Stimulated activated naive CD8-positive, alpha-beta T cell treated with anti-CD3 and anti-CD28 coated beads, Interleukin-15, amount 100 ng/mL, for 72 hours (primary cell): ENCODE measurements around the gene KDM5C.

Experiments
- ATAC-seq: fragments of 150-1000 bp; cut with Tn5 transposase; 2 replicates; pipeline ENCODE4 v1.10.0; 2021; ENCODE audit warnings: mild to moderate bottlenecking, moderate library complexity
- DNase-seq, 2 donors: peaks; one replicate each; pipeline ENCODE4 v3.0.0; 2021 to 2022
- H3K27ac Mint-ChIP-seq, 2 donors: one replicate each; pipeline ENCODE4 v1.8.0; 2022; ENCODE audit warnings: mild to moderate bottlenecking in 2 of 2, mixed read lengths in 2 of 2, moderate library complexity in 2 of 2
- H3K27me3 Mint-ChIP-seq: one replicate; pipeline ENCODE4 v1.8.0; 2022; ENCODE audit warnings: mixed read lengths
- H3K4me1 Mint-ChIP-seq: one replicate; pipeline ENCODE4 v1.8.0; 2022; ENCODE audit warnings: mild to moderate bottlenecking, mixed read lengths
- H3K4me3 Mint-ChIP-seq, 2 donors: one replicate each; pipeline ENCODE4 v1.8.0; 2022; ENCODE audit warnings: mild to moderate bottlenecking in 2 of 2, mixed read lengths in 2 of 2, moderate library complexity in 1 of 2
- H3K9me3 Mint-ChIP-seq, 2 donors: one replicate each; pipeline ENCODE4 v1.8.0; 2022; ENCODE audit warnings: mixed read lengths in 2 of 2

KDM5C gene

DNA sequence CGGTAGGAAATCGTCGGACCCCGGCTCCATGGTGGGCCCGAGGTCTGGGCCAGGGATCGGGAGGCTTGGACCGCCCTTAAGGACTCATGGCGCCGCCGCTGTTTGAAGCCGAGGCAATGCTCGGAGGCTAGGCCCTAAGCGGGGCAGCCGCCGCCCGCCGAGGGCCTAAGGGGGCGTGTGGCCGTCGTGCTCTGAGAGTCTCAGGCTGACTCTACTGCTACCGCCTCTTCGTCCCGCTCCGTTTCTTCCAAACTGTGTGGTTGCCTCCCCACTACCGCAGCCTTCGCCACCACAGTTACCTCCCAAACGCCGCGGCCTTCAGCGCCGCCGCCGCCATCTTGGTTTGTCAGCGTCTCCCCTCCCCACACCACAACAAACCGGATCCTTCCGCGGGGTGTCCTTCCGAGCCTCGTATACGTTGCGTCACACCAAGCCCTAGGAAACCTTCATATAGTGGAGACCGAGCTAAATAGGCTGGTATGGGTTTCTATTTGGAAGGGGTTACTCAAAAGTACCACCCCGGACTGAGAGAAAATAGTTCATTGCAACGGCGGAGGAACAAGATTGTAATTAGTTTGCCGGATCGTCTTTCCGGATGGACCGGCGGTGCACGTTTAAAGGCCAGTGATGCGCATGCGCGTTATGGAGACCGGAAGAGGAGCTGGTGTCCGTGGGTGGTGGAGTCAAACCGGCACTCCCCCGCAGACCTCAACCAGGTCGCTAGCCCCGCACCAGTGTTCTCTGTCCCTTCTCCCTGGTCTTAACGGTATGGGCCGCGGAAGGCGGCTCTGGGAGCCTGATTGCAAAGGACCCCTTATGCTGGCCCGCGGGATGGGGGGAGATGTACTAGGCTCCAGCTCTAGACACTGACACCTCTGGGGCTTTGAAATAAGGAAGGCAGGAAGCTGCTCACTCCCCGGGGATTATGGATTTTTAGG lies at the start of gene KDM5C:
TSS of gene KDM5C (minus strand) at position 348 of the 938 bp plus-strand sequence. CDS start at position 30, 318 bp downstream.
- peak within 1 kb of the TSS; percentile 91 to 95 for H3K4me3 Mint-ChIP-seq
- no peaks in the 10 kb centered on the region for H3K9me3 Mint-ChIP-seq
- H3K27ac Mint-ChIP-seq = peak within 1 kb of the TSS; percentile 100
- H3K4me1 Mint-ChIP-seq = peaks cover 35% of the 10 kb centered on the region
- no peaks in the 10 kb centered on the region for H3K27me3 Mint-ChIP-seq
- DNase-seq = peak; percentile 82 to 90
- ATAC-seq = peak; percentile 83

DNA sequence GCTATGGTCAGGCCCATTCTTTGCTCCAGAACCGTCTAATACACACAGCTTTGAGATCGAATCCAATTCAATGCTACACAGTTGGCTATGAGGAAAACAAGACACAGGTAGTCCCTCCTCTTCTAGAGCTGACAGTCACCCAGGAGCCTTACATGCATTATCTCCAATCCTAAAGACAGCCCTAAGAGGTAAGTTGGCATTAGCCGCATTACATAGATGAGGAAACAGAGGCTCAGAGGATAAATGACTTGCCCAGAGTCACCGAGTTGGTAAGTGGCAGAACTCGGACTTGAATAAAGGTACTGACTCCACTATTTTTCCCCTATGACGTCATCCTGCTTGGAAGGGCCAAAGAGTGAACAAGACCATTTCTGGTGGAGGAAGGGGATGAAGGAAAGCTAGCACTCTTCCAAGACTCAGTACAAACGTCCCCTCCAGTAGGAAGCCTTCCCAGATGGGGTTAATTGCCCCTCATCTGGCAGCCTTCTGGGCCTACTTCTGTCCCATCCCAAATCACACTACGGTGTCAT lies 47.9 kb upstream of the KDM5C start:
- H3K27me3 Mint-ChIP-seq = no peaks in the 10 kb centered on the region
- DNase-seq = no peak

DNA sequence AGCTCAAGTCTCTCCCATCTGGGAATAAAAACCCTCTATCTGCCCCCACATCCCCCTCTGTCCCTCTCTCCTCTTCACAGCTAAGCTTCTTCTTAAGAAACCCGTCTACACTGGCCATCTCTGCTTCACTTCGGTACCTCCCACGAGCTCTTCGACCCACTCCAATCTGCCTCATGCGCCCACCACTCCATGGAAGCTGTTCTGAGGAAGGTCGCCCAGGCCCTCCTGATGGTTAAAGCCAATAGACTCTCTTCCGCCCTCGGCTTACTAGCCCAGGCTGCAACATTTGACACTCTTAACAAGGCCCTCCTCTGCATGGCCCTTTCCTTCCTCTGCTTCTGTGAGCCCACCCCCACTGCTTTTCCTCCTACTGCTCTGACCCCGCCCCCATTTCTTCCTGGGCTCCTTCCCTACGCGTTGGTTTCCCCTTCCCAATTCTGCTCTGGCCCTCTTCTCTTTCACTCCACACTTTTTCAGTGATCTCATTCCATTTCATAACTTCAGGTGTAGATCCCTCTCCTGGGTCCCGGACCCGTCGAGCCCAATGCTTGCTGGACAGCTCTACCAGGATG lies 44.6 kb upstream of the KDM5C start:
- H3K27me3 Mint-ChIP-seq = no peaks in the 10 kb centered on the region
- DNase-seq = no peak

More for the DNA sequence above, 47.9 kb upstream of the KDM5C start:
- H3K9me3 Mint-ChIP-seq = no peaks in the 10 kb centered on the region
- no peak overlapping the region for H3K27ac Mint-ChIP-seq
- ATAC-seq = no peak
- H3K4me3 Mint-ChIP-seq = no peak overlapping the region
- no peaks in the 10 kb centered on the region for H3K4me1 Mint-ChIP-seq

DNA sequence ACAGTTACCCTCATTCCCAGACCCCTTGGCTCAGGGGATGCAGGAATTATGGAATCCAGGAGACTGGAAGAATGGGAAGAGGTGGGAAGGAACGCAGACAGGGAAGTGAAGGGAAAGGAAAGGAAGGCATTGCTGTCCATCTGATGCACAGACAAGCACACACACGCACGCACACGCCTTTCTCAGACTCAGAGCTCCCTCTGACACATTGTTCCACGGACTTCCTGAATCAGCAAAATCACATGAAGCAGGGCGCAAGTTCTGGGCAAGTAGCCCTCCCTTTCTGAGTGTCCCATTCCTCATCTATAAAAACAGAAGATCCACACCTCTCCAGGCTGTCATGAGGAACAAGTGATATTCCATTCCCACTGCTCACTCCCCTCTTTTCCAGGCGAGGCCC lies 43.2 kb upstream of the KDM5C start:
- Mint-ChIP-seq H3K9me3 (no peaks in the 10 kb centered on the region), H3K4me3 (no peak overlapping the region), H3K27ac (no peak overlapping the region), H3K27me3 (no peaks in the 10 kb centered on the region), H3K4me1 (peaks cover 16% of the 10 kb centered on the region)
- DNase-seq = no peak
- no peak for ATAC-seq

More for the DNA sequence above, 44.6 kb upstream of the KDM5C start:
- Mint-ChIP-seq H3K27ac (no peak overlapping the region), H3K9me3 (no peaks in the 10 kb centered on the region), H3K4me3 (no peak overlapping the region), H3K4me1 (peaks cover 2% of the 10 kb centered on the region)
- ATAC-seq = no peak

DNA sequence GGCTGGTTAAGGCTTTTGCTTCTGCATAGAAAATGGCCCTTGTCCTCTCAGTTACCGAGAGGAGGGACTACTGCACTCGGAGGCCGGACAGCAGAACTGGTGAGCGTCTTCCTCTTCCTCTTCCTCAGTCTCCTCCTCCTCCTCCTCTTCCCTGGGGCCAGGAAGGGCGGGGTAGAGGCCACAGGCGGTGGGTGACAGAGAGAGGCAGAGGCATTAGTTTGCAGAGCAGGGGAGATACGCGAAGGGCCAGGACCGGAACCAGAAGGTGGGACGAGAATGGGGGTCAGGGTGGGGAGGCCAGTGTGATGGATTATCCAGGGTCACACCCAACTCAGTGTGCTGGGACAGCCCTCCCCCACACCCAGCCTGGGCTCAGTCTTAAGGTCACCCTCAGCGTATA lies 41.9 kb upstream of the KDM5C start:
- no peak for DNase-seq
- Mint-ChIP-seq H3K27ac (no peak overlapping the region), H3K27me3 (peaks cover 4% of the 10 kb centered on the region), H3K4me1 (peaks cover 29% of the 10 kb centered on the region), H3K9me3 (no peaks in the 10 kb centered on the region), H3K4me3 (no peak overlapping the region)
- ATAC-seq = no peak

DNA sequence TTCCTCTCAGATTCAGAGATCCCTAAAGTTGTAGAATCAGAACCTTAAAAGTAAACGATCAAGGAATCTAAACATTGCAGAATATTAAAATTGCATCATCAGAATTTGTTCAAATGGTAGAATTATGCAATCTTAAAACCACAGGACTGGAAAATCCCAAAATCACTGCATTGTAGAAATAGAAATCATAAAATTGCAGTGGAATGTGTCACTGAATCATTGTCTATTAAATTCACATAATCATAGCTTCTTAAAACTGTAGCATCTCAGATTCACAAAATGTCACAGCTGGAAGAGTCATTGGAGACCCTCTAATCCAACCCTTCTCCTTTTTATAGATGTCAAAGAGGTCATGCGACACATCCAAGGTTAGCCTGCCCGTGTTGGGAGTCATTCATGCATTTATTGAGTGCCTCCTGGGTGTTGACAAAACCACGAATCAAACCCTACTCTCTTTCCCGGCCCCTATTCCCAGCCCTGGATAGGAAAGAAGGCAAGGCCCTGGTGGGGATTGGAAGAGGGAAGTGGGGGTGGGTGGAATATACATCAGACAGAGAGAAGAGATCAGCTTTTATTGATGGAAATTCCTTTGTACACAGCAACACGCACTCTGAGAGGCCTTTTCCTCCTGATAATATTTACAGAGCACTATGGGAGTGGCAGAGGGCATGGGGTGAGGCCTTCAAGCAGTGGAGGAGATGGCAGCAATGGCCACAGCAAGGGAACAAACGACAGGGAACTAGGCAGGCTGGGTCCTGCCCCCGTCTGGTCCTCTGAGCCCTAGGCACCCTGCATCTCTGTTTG lies 41.0 kb upstream of the KDM5C start:
- Mint-ChIP-seq H3K4me3 (no peak overlapping the region), H3K9me3 (no peaks in the 10 kb centered on the region), H3K27ac (no peak overlapping the region), H3K4me1 (peaks cover 38% of the 10 kb centered on the region), H3K27me3 (peaks cover 8% of the 10 kb centered on the region)
- DNase-seq (no peak), ATAC-seq (no peak)

DNA sequence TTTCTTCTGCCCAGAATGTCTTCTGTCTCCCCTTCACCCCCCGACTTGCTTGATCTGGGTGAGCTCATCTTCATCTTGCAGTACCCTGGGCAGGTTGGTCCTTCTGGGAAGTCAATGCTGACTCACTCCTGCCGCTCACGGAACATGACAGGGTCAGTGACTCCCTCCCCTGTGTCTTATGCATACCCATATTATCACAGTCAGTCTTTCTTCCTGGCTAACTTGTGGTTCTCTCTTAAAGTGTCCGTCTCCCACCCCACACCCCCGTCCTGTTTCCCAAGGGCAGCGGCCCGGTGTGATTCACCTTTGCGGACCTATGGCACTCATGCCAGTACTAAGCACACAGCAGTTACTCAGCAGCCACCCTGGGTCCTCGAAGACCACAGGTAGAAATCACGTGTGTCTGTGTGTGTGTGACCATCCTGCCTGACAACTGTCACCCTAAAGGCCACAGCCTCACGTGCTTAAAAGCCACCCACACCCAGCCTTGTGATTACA lies 38.6 kb upstream of the KDM5C start:
- DNase-seq (peak in 1 of 2 donors; percentile 40), ATAC-seq (peak; percentile 84)
- H3K9me3 Mint-ChIP-seq = no peaks in the 10 kb centered on the region
- peak overlapping the region; percentile 8 to 63 for H3K27ac Mint-ChIP-seq
- H3K4me1 Mint-ChIP-seq = peaks cover 38% of the 10 kb centered on the region
- peaks cover 8% of the 10 kb centered on the region for H3K27me3 Mint-ChIP-seq
- peak overlapping the region; percentile 63 to 67 for H3K4me3 Mint-ChIP-seq

DNA sequence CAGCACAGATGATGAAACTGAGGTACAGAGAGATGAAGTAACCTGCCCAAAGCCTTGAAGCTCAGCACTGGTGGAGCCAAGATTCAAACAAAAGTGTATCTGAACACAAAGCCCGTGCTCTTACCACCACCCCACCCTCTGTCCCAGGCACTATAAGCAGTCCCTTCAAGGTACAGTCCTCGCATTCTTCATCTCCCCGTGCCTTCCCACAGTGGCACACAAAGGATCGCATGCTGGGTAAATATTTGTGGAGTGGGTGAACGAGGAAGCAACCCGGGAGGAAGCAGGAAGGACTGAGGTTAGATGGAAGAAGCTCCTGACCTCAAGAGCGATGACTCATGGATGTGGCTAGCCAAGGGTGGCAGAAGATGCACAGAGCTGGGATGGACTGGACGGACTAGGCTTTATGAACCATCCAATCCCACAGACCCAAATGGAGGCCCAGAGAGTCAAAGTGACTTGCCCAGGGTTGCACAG lies 37.9 kb upstream of the KDM5C start:
- H3K9me3 Mint-ChIP-seq = no peaks in the 10 kb centered on the region
- H3K27ac Mint-ChIP-seq = peak overlapping the region; percentile 8 to 46
- ATAC-seq (peak; percentile 67), DNase-seq (peak in 1 of 2 donors; percentile 16)
- H3K4me1 Mint-ChIP-seq = peaks cover 38% of the 10 kb centered on the region
- H3K27me3 Mint-ChIP-seq = peaks cover 8% of the 10 kb centered on the region
- peak overlapping the region; percentile 13 to 51 for H3K4me3 Mint-ChIP-seq

DNA sequence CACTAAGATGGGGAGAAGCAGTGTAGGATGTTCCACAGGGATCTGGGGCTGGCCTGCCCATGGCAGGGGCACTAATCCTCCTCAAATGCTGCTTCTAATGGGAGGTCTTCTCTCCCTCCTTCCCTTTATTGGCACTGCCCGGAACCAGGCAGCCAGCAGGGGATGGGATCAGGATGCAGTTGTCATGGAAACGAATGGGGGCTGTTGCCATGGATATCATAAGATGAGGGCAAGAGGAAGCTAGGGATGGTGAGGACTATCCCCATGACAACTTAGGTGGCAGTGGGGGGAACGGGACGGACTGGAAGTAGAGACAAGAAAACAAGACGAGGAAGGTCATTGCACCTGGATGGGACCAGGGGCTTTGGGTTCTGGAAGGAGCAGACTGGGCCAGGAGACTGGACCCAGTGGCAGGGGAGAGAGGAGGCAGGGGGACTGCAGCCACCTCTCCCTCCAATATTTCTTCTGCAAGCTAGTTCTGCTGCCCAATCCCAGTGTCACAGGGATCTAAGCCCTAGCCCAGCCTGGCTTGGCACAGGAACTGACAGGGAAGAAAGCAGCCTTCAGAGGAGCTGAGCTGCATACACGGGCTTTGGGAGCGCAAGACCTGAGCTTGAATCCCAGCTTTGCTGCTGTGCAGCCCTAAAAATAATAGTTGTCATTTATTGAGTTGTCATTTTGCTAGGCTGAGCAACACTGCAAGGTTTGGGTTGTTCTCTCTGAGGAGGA lies 37.3 kb upstream of the KDM5C start:
- Mint-ChIP-seq H3K9me3 (no peaks in the 10 kb centered on the region), H3K4me1 (peaks cover 38% of the 10 kb centered on the region), H3K27me3 (peaks cover 8% of the 10 kb centered on the region), H3K27ac (no peak overlapping the region), H3K4me3 (no peak overlapping the region)
- ATAC-seq (no peak), DNase-seq (no peak)

DNA sequence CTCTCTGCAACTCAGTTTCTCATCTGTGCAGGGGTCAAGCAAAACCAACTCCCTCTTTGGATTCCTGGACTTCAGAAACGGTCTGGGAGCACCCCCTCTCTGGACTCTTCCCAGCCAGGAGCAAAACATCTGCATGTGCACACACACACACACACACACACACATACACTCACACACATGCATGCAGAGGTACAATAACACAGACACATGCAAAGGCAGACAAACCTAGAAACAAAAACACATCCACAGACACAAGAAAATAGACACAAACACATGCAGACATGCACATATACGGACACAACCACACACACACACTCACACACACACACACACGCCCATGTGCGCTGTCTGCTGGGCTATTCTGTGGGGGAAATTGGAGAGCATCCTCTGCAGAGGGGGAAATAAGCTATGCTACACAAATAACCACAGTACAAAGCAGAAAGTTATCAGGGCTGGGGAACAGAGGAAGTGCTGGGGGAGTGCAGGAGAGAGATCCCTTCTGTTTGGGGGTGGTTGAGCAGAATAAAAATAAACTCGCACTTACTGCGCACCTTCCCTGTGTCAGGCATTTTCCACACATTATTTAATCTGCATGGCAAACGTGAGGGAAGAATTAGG lies 36.5 kb upstream of the KDM5C start:
- H3K27ac Mint-ChIP-seq = peak overlapping the region in 1 of 2 donors; percentile 61
- ATAC-seq = no peak
- H3K4me1 Mint-ChIP-seq = peaks cover 38% of the 10 kb centered on the region
- peaks cover 8% of the 10 kb centered on the region for H3K27me3 Mint-ChIP-seq
- no peaks in the 10 kb centered on the region for H3K9me3 Mint-ChIP-seq
- no peak for DNase-seq
- no peak overlapping the region for H3K4me3 Mint-ChIP-seq

DNA sequence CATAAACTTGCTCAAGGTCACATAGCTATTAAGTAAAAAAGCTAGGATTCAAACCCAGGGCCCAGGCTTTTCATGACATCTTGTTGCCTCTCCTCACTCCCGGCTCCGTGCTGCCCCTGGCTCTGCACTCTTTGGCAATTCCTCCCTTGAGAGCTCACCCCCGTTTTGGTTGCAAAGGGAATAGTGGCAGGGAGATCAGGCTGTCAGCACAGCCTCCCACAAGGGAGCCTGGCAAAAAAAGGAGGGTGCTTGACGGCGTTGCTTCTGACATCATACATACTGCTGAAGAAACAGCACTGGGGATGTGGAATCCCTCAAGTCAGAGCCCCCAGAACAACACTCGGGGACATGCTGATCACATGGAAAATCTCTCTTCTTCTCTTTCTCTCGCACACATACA lies 35.8 kb upstream of the KDM5C start:
- Mint-ChIP-seq H3K27me3 (peaks cover 8% of the 10 kb centered on the region), H3K4me1 (peaks cover 38% of the 10 kb centered on the region), H3K9me3 (no peaks in the 10 kb centered on the region), H3K27ac (no peak overlapping the region), H3K4me3 (no peak overlapping the region)
- DNase-seq = no peak
- ATAC-seq = no peak

DNA sequence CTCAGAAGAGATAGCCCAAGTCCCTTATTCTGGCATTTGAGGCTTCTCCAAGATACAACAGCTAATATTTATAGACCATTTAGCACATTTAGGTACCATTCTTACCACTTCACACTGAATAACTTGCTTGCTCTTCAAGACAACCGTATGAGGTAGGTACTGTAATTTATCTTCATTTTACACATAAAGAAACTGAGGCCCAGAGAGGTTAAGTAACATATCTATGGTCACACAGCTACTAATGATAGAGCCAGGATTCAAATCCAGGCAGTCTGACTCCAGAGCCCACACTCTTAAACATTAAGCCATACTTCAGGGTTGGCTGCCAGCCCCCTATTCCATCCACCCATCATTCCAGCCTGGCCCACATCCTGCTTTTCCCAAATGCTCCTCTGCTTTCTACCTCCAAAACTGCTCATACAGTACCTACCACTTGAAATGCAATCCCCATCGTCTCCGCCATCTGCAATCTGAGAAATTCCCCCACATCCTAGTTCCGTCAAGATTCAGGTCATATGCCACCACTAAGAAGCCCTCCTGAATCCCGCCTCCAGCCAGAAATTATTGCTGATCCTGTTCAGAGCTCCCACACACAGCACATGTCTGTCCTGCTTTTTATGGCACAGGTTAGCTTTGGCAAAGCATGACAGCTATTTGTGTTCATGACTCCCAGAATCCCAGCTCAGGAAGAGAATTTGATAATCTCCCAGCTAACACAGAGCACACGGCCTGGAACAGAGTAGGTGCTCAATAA lies 32.8 kb upstream of the KDM5C start:
- DNase-seq (no peak), ATAC-seq (no peak)
- H3K4me3 Mint-ChIP-seq = no peak overlapping the region
- H3K27ac Mint-ChIP-seq = no peak overlapping the region
- H3K9me3 Mint-ChIP-seq = no peaks in the 10 kb centered on the region
- H3K4me1 Mint-ChIP-seq = peaks cover 18% of the 10 kb centered on the region
- H3K27me3 Mint-ChIP-seq = peaks cover 8% of the 10 kb centered on the region

DNA sequence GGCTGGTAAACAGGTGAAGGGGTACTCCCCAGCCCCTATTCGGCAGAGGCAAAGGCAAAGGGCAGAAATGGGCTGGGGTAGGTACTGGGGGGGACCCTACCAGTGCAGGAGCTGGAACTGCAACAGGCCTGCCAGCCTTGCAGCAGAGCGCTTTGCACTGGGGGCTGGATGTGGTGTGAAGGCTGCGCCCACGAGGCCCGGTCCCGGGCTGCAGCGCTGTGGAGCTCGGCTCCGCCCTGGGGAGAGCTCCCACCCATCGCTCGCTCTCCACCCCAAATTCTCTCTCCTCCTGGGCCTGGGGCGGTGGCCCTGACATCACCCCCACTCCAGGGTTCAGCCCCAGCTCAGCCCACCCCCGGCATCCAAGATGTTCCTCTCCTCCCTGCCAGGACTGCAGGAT lies 32.2 kb upstream of the KDM5C start:
- H3K4me3 Mint-ChIP-seq = no peak overlapping the region
- H3K27me3 Mint-ChIP-seq = peaks cover 7% of the 10 kb centered on the region
- no peak for ATAC-seq
- DNase-seq = no peak
- H3K4me1 Mint-ChIP-seq = peaks cover 11% of the 10 kb centered on the region
- H3K9me3 Mint-ChIP-seq = no peaks in the 10 kb centered on the region
- H3K27ac Mint-ChIP-seq = no peak overlapping the region
